ENCODE results near the gene RHBDF2.
"Not testable (repeated sequence)": the region's sequence is repeated elsewhere in the genome, so short reads cannot be mapped to it uniquely, and the experiment has no call there.

Gene RHBDF2

DNA sequence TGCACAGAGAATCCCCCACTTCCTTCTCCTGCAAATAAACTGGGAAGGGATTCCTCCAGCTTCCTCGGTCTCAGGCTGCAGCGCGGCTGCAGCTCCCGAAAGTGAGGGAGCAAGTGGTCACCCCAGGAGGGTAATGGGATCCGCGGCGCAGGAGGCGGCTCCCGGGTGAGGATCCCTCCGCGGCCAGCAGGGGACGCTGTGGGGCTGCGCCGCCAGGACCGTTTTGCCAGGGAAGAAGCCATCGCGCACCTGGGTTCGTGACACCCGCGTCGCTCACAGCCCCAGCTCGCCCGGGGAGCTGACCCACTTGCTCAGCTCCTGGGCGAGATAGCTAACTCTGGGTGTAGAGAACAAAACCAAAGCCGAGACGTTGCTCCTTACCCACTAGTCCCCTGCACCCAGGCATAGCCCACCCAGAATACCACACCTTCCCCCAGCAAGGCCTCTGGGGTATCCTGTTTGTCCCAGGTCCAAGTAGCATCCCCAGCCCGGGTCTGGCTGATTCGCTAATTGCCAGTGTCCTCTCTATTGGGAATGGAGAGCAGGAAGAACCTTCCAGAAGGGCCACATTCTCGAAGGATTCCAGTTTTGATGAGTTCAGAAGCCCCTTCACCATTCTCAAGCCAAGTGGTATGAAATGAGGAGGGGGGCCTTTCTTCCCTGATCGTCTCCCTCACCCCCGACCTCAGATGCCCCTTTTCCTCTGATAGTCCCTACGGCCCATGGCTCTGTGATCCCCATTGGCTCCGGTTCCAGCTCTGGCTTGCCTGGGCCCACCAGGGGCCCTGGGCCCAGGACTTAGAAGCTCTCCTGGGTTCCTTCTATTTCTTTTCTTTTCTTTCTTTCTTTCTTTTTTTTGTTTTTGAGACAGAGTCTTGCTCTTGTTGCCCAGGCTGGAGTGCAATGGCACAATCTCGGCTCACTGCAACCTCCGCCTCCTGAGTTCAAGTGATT is 22.1 kb upstream of the RHBDF2 start:
- peak; percentile 69 for DNase-seq

DNA sequence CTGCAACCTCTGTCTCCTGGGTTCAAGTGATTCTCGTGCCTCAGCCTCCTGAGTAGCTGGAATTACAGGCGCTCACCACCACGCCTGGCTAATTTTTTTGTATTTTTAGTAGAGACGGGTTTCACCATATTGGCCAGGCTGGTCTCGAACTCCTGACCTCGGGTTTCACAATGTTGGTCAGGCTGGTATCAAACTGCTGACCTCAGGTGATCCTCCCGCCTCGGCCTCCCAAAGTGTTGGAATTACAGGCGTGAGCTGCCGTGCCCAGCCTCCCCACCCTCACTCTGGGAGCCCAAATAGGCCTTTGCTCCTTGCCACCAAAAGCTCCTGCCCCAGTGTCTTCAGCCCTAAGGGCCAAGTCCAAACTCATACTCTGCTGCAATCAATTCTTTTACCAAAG is 20.5 kb upstream of the RHBDF2 start:
- not testable (repeated sequence) for DNase-seq

DNA sequence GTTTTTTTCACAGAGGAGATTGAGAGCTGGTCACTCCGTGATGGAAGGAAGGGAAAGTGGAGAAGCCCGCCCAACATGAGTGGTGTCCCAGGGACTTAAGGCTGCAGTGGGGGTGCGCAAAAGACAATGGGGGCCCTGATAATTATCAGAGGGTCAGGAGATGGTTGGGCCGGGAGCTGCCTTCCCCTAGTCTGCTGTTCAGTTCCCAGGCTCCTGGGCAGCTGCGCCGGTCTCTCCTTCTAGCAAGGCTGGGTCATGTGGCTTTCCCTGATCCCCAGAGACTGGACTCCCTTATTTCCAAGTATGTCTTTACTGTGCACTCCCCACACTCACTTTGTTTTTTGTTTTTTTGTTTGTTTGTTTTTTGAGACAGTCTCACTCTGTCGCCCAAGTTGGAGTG is 20.0 kb upstream of the RHBDF2 start:
- no peak for DNase-seq

DNA sequence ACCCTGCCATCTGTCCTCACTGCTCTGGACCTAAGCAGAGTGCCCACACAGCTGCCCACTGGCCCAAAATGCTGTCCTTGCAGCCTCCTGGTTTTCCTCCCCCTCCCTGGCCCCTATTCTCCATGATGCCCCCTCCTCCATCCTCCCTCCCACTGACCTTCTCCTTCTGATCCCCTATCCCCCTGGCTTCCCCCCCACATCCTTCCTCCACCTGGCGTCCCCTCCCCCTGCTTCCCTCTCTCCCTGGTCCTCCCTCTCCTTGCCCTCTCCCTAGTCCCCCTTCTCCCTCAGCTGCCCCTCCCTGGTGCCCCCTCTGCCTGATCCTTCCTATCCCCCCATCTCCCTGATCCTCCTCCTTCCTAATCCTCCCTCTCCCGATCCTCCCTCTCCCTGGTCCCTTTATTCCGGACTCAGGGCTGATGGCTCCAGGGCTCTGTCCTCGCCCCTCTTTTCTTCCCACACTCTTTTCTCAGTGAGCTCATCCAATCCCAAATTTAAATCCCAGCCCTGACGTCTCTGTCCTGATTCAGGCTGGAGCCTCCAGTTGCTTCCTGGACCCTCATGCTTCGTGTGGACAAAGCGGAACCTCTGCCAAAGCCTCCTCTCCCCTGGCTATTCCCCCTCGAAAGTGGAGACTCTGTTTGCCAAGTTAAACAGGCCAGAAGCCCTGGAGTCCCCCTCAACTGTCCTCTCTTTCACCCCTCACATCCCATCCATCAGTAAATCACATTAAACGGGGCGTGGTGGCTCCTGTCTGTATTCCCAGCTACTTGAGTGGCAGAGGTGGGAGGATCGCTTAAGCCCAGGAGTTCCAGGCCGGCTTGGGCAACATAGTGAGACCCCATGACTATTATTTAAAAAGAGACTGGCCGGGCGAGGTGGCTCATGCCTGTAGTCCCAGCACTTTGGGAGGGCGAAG is 18.1 kb upstream of the RHBDF2 start:
- DNase-seq: peak; percentile 77

DNA sequence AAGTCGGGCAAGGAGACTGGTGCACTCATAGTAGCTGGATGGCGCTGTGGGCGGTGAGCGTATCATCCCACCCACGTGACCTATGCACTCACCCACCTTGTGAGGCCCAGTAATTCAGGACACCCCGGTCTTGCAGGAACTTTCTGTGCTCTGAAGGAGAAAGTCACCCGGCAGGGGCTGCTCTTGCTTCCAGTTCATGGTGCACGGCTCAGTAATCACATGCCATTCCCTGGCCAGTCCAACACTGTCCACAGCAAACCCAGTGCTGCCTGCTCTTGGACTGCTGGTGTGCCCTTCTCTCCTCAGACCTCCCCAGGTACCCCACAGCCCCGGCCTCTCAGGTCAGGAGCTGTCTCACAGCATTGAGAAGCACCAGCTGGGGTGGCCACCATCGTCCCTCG is 16.4 kb upstream of the RHBDF2 start:
- DNase-seq: no peak

DNA sequence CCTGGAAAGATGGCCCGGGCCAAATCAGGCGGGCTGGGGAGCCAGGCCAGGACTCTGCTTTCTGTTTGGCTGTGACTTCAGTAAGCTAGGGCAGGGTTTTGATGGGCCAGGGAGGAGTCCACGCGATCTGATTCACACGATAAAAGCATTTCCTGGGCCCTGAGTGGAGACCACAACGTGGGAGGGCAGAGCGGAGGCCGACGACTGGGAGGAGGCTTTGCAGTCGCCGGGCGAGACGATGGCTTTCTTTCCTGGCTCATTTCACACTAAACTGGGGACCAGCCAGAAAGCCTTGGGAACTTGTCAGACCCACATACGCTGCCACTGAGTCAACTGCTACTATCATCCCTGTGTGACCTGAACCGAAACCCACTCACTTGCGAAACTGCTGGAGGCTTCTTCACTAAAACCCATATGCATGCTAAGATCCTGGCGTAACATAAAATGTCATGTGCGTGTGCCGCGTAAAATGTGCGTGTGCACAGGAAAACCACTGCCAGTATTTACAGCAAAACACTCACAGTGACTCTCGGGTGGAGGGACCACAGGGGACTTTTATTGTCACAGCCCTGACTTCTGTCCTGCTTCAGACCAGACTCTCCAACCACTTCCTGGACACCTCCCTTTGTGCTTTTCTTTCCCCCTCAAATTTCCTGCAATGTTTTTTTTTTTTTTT is 14.2 kb upstream of the RHBDF2 start:
- peak; percentile 71 for DNase-seq

DNA sequence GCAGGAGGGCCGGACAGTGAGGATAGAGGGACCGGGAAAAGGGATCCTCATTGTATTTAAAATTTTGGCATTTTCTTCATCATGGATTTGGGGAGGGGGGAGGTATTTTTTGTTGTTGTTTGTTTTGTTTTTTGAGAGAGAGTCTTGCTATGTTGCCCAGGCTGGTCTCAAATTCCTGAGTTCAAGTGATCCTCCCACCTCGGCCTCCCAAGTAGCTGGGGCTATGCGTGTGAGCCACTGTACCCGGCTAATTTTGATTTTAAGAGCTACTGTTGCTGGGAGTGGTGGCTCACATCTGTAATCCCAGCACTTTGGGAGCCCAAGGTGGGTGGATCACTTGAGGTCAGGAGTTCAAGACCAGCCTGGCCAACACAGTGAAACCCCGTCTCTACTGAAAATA is 13.1 kb upstream of the RHBDF2 start:
- not testable (repeated sequence) for DNase-seq

DNA sequence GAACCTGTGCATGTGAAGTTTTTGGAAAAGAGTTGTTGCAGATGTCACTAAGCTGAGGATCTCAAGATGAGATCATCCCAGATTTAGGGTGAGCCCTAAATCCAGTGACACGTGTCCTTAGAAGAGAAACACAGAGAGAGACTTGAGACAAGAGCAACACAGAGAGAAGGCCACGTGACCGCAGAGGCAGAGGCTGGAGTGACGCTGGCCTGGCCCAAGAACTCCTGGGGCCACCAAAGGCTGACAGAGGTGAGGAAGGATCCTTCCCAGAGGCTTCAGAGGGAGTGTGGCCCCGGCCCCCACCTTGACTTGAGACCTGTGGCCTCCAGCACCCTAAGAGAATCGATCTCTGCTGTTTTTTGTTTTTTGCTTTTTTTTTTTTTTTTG is 12.1 kb upstream of the RHBDF2 start:
- no peak for DNase-seq

DNA sequence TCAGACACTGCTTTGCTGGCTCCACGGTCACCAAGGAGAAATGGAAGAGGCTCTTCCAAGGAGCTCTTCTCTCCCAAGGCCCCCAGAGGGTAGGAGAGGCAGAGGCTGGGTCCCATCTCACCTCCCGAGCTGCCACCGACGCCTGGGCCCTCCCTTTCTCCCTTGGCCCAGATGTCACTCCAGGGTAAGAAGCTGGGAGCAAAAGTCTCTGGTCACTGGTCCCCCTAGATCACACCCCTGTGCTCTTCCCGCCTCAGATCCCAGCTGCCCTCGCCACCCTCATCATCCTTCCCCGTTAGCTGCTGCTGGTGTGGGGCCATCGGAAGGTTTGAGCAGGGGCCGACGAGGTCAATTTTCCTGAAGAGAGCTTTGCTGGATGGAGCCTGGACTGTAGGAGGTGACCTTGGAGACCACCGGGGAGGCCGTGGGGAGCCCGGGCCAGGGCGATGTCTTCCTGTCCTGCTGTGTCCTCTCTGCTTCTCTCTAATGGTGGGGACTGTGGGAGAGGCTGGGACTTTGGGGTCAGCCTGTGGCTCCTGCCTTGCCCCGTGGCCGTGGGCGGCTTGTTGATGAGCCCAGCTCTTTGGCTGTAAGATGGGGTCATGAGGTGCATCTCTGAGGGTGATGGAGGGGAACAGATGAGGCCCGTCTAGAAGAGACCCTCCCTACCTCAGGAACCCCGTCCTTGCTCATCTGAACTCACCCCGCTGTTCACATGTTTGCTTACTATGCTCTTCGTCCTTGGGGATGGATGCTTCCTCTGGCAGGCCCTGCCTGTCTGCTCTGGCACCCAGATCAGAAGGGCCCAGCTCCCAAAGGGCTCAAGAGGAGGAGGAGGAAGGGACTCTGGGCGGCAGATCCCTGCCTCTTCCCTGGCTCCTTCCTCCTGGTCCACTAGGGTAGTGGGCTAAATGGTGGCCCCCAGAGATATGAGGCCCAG is 11.4 kb upstream of the RHBDF2 start:
- DNase-seq: no peak

DNA sequence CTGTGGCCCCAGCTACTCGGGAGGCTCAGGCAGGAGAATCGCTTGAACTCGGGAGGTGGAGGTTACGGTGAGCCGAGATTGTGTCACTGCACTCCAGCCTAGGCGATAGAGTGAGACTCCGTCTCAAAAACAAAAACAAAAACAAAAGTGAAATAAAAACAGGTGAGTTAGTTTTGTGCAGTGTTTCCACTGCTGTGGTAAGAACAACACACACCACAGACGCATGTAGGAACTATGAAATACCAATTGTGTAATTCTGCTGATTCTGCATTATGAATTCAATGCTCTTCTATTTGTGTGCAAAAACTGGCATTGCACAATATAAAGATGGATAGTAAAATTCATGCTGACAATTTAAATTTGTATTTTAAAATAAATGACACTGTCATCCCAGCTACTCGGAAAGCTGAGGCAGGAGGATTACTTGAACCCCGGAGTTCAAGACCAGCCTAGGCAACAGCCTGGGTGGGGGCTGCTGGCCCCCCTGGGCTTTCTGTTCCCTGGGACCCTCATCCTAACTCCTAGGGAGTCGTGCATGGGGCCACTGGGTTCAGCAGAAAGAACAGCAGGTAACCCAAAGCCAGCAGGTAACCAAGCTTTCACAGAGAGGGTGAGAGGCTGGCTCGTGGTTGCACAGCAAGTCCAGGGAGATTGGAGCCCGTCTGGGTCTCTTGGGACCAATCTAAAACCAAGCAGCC is 10.6 kb upstream of the RHBDF2 start:
- no peak for DNase-seq

DNA sequence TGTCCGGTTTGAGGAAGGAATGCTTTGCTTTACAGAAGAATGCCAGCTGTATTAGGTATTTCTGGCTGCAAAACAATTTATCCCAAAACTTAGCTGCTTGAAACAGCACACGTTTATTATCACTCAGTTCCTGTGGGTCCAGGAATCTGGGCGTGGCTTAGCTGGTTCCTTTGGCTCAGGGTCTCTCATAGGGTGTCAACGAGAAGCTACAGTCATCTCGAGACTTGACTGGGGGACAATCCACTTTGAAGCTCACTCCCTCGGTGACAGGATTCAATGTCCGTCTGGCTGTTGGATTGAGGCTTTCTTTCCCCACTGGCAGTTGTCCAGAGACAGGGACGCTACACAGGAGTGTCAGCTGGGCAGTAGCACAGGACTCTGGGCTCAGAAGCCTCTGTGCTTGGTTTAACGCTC is 9.6 kb upstream of the RHBDF2 start:
- peak; percentile 26 for DNase-seq

DNA sequence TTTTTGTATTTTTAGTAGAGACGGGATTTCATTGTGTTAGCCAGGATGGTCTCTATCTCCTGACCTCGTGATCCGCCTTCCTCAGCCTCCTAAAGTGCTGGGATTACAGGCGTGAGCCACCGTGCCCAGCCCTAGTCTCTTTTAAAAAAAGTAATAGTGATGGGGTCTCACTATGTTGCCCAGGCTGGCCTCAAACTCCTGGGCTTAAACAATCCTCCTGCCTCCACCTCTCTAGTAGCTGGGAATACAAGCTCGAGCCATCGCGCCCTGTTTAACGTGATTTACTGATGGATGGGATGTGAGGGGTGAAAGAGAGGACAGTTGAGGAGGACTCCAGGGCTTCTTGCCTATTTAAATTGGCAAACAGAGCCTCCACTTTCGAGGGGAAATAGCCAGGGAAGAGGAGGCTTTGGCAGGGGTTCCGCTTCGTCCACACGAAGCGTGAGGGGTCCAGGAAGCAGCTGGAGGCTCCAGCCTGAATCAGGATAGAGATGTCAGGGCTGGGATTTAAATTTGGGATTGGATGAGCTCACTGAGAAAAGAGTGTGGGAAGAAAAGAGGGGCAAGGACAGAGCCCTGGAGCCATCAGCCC is 7.3 kb upstream of the RHBDF2 start:
- peak; percentile 34 for DNase-seq

DNA sequence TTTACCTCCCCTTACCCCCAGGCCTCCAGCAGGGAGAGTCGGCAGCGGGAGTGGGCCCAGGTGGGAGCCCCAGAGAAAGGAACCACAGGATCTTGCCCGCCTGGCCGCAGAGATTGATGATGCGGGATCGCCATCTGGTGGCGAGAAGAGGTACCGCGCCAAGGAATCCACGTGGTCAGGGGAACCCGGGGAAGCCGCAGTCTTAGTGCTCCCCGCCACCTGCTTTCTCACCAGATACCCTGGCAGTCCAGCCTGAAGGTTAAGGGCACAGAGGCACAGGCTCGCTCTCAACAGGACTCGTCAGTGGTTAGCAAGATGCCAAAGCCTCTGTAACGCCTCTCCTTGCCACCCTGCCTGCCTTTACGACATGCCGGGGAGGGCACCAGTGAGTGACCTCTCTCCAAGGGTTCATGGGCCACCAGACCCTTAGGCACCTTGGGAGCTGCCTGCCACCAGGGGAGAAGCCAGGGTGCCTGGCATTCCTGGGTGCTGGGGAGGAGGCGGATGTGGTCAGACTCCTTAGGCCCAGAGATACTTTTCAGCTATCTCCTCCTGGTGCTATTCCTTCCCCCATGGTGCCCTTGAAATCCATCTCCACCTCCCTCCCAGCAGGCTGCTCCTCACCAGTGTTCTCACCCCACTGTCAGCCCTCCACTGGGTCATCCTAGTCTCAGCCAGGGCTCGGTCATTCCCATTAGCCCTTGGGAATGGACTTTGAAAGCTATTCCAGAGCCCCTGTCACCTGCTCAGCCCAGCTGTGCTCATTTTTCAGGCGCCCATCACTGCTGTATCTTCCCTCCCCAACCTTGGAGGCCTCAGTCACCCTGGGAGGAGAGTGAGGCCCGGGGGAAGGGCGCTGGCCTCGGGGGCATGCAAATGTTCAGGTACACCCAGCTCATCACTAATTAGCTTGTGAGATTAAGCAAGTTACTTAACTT is 5.5 kb upstream of the RHBDF2 start:
- peak; percentile 84 for DNase-seq

DNA sequence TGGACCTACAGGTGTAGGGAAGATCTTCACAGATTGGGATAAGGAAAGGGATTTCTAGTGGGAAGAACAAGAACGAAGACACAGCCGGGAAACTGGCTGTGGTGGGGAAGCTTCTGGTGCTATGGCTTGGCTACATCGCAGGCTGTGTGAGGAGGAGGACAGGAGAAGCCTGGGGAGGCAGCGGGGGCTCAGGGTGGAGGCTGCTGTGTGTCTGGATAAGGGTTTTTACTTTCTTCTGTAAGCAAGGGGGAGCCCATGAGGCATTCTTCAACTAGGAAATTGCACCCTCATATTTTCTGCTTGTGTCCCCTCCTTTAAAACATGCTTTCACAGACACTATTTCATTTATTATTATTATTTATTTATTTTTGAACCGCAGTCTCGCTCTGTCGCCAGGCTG is 2.9 kb upstream of the RHBDF2 start:
- peak; percentile 36 for DNase-seq

DNA sequence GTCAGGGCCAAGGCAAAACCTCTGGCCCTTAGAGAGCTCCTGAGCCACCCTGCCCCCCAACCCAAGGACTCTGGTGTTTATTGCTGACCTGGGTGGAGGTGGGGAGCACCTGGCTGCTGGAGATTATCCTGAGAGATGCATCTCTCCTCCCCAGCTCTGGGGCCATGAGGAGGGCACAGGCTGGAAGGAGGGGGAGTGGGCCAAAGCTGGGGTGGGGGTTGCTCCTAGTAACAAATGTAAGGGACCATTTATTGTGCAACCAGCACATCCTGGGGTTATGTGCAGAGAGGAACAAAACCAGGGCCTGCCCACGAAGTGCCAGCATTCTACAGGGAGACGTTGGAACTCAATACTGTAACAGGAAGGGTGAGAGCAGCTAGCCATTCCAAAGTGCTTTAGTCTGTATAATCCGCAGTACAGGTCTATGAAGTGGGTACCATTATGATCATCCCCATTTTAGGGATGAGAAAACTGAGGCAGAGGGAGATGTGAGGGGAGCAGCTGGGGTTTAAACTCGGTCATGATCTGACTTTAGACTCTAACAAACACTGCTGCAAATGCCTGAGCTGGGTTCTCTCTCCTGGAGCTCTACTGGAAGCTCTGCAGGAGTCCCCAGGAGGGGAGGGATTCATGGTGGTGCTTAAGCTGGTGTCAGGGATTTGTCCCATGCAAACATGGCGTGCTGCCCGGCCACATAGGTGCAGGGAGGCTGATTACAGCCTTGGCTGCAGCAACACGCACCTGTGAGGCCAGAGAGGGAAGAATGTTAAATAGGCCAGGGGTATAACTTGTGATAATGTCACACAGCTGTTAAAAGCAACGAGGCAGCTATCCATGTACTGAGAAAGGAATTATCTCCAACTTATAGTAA is 1.4 kb upstream of the RHBDF2 start:
- no peak for DNase-seq

DNA sequence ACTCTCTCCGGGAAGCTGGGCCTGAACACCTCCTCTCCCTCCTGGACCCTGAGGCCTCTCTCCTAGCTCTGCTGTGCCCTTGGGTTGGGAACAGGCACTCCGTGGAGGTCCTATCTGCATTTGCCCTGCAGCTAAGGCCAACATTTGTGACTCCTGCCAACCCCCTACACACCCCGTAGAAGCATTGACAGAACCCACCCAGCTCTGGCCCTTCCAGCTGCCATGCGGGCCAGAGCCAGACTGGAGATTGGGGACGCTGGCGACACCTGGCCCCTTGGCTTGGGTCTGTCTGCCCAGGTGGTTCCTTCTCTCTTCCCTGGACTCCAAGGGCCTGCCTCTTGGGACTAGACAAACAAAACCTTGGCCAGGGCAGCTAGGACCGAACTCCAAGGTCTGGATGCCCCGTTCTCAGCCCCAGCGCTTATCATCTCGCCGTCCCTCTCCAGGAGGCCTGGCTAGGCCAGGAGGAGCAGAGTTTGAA is 644 bp upstream of the RHBDF2 start:
- peak; percentile 26 for DNase-seq

DNA sequence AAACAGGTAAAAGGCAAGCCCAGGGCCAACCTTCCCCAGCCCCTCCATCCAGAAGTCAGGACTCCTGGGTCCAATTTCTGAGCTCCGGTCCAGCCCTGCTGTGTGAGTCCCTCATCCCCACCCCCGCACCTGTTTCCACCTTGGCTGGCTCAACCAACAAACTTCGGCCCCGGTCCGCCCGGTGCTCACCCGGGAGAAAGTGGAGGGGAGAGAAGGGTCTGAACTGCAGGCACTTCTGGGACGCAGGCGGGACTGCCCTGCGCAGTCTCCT is 541 bp downstream of the RHBDF2 start:
- DNase-seq: peak; percentile 31

DNA sequence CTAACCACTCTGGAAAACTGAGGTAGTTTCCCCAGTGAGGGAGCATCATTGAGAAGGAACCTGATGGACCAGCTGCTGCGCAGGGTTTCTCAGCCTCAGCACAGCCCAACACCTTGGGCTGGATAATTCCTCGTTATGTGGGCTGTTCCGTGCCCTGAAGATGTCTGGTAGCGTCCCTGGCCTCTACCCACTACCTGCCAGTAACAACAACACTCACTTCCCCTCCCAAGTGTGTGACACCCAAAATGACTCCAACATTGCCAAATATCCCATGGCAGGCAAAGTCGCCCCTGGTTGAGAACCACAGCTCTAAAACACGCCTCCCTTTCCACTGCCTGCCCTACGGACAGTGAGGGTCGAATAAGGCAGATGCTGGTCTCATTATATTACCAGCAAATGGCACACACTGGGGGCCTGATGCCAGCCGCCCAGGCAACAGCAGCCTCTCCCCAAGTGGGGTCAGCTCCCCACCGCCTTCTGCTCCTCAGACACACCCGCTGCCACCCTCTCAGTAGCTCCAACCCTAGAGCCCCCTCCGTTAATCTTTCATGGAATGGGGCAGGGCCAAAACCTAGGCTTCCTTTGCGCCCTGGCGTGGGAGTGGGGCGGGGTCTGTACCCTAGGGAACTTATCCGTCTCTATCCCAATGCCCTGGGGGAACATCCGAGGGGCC is 1.0 kb downstream of the RHBDF2 start:
- DNase-seq: peak; percentile 34
